ENCODE results near the gene C12orf75. TPM values are rescaled to one million over a fixed set of nuclear protein-coding genes. Genes with fewer than 3 reads are reported as not detected.
"Not testable (repeated sequence)": the region's sequence is repeated elsewhere in the genome, so short reads cannot be mapped to it uniquely, and the experiment has no call there.

The C12orf75 gene
- total RNA-seq, 1 donor from 2014 or later: 169 TPM

- peaks cover 17% of the 10 kb centered on the region for H3K36me3 Mint-ChIP-seq (ENCODE audit: unreplicated experiment)
Observed at GRCh38 chr12:105341010-105341409, 10.5 kb downstream of the C12orf75 start.

DNA sequence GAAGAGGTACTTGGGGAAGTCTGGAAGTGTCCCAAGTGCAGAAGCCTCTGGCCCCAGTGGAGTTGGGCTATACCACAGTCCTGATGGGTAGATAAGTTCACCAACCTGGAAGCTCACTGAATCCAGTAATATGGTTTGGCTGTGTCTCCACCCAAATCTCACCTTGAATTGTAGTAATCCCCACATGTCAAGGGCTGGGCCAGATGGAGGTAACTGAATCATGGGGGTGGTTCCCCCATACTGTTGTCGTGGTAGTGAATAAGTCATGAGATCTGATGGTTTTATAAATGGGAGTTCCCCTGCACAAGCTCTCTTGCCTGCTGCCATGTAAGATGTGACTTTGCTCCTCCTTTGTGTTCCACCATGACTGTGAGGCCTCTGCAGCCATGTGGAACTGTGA is 11.1 kb downstream of the C12orf75 start:
- Mint-ChIP-seq H3K4me1 (ENCODE audit: unreplicated experiment) (peaks cover 79% of the 10 kb centered on the region), H3K36me3 (ENCODE audit: unreplicated experiment) (peaks cover 15% of the 10 kb centered on the region), H3K9me3 (ENCODE audit: unreplicated experiment) (peaks cover 18% of the 10 kb centered on the region), H3K27ac (ENCODE audit: unreplicated experiment) (peak overlapping the region; percentile 90)
- H3K4me3 Mint-ChIP-seq (ENCODE audit: unreplicated experiment); H3K27me3 Mint-ChIP-seq (ENCODE audit: unreplicated experiment); DNase-seq (ENCODE audit: extremely low spot score, unreplicated experiment): not testable (repeated sequence)

More at GRCh38 chr12:105341010-105341409, 10.5 kb downstream of the C12orf75 start:
- H3K4me3 Mint-ChIP-seq (ENCODE audit: unreplicated experiment): no peak overlapping the region
- no peak for TF ChIP-seq CTCF (IDR thresholded peaks at IDR 0.05)
- H3K27ac Mint-ChIP-seq (ENCODE audit: unreplicated experiment): peak overlapping the region; percentile 90
- no peaks in the 10 kb centered on the region for H3K27me3 Mint-ChIP-seq (ENCODE audit: unreplicated experiment)
- H3K9me3 Mint-ChIP-seq (ENCODE audit: unreplicated experiment): peaks cover 18% of the 10 kb centered on the region
- DNase-seq (ENCODE audit: extremely low spot score, unreplicated experiment): no peak
- peaks cover 79% of the 10 kb centered on the region for H3K4me1 Mint-ChIP-seq (ENCODE audit: unreplicated experiment)

DNA sequence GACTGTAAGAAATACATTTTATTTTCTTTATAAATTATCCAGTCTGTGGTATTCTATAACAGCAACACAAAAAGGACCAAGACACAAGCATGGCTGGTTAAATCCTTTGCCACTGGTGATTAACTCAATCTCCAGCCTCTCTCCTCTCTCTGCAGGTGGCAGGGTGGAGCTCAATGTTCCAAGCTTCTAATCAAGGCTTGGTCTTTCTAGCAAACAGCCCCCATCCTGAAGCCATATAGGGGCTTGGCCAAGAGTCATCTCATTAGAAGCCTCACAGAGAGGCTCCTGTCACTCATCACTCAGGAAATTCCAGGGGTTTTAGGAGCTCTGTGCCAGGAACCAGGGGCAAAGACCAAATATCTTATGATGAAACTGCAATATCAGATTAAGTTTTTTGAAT is 12.0 kb downstream of the C12orf75 start:
- Mint-ChIP-seq H3K4me3 (ENCODE audit: unreplicated experiment) (no peak overlapping the region), H3K27me3 (ENCODE audit: unreplicated experiment) (no peaks in the 10 kb centered on the region), H3K4me1 (ENCODE audit: unreplicated experiment) (peaks cover 78% of the 10 kb centered on the region), H3K27ac (ENCODE audit: unreplicated experiment) (peak overlapping the region; percentile 90), H3K9me3 (ENCODE audit: unreplicated experiment) (peaks cover 15% of the 10 kb centered on the region), H3K36me3 (ENCODE audit: unreplicated experiment) (peaks cover 15% of the 10 kb centered on the region)
- DNase-seq (ENCODE audit: extremely low spot score, unreplicated experiment): no peak
- no peak for TF ChIP-seq CTCF (IDR thresholded peaks at IDR 0.05)

DNA sequence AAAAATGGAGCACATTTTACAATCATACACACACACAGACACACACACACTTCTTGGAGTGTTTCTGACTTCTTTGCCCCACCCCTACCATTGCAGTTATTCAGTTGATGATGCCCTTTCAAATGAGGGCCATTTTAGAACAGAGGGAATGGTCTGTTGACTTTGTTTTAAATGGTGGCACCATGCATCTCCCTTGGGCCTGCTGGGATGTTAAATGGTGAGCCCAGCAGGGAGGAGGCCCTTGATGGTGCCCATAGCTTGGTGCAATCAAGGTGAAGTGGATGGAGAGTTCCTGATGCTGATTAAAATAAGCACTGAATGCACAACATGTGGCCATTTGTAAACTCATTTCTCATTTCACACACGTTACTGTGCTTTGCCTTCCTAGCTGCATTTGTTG is 13.3 kb downstream of the C12orf75 start:
- DNase-seq (ENCODE audit: extremely low spot score, unreplicated experiment): no peak
- Mint-ChIP-seq H3K36me3 (ENCODE audit: unreplicated experiment) (peaks cover 15% of the 10 kb centered on the region), H3K9me3 (ENCODE audit: unreplicated experiment) (peaks cover 14% of the 10 kb centered on the region), H3K4me3 (ENCODE audit: unreplicated experiment) (no peak overlapping the region), H3K4me1 (ENCODE audit: unreplicated experiment) (peaks cover 77% of the 10 kb centered on the region), H3K27me3 (ENCODE audit: unreplicated experiment) (no peaks in the 10 kb centered on the region), H3K27ac (ENCODE audit: unreplicated experiment) (peak overlapping the region; percentile 90)
- TF ChIP-seq CTCF (IDR thresholded peaks at IDR 0.05): no peak

DNA sequence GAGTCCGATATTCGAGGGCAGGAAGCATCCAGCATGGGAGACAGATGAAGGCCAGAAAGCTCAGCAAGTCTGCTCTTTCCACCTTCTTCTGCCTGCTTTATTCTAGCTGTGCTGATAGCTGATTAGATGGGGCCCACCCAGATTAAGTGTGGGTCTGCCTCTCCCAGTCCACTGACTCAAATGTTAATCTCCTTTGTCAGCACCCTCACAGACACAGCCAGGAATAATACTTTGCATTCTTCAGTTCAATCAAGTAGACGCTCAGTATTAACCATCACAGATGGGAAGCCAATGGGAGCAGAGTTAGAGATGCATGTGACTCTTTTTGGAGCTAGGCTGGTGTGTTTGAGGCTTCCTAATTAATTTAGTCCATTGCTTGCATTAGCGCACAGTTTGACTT is 17.0 kb downstream of the C12orf75 start:
- no peak for TF ChIP-seq CTCF (IDR thresholded peaks at IDR 0.05)
- peaks cover 3% of the 10 kb centered on the region for H3K9me3 Mint-ChIP-seq (ENCODE audit: unreplicated experiment)
- H3K36me3 Mint-ChIP-seq (ENCODE audit: unreplicated experiment): peaks cover 14% of the 10 kb centered on the region
- H3K27ac Mint-ChIP-seq (ENCODE audit: unreplicated experiment): peak overlapping the region; percentile 46
- peaks cover 73% of the 10 kb centered on the region for H3K4me1 Mint-ChIP-seq (ENCODE audit: unreplicated experiment)
- H3K27me3 Mint-ChIP-seq (ENCODE audit: unreplicated experiment): no peaks in the 10 kb centered on the region
- H3K4me3 Mint-ChIP-seq (ENCODE audit: unreplicated experiment): no peak overlapping the region
- no peak for DNase-seq (ENCODE audit: extremely low spot score, unreplicated experiment)

DNA sequence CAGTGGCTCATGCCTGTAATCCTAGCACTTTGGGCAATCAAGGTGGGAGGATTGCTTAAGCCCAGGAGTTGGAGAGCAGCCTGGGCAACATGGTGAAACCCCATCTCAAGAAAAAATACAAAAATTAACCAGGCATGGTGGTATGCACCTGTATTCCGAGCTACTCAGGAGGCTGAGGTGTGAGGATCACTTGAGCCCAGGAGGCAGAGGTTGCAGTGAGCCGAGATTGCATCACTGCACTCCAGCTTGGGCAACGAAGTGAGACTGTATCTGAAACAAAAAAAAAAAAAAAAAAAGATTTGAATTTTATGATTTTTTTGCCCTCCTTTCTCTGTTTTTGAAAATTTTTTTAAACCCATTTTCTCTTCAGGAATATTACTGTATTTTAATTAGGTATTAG is 17.7 kb downstream of the C12orf75 start:
- H3K4me1 Mint-ChIP-seq (ENCODE audit: unreplicated experiment): peaks cover 73% of the 10 kb centered on the region
- H3K27me3 Mint-ChIP-seq (ENCODE audit: unreplicated experiment): no peaks in the 10 kb centered on the region
- no peak overlapping the region for H3K4me3 Mint-ChIP-seq (ENCODE audit: unreplicated experiment)
- H3K27ac Mint-ChIP-seq (ENCODE audit: unreplicated experiment): peak overlapping the region; percentile 72
- peaks cover 14% of the 10 kb centered on the region for H3K36me3 Mint-ChIP-seq (ENCODE audit: unreplicated experiment)
- DNase-seq (ENCODE audit: extremely low spot score, unreplicated experiment): no peak
- peaks cover 4% of the 10 kb centered on the region for H3K9me3 Mint-ChIP-seq (ENCODE audit: unreplicated experiment)
- no peak for TF ChIP-seq CTCF (IDR thresholded peaks at IDR 0.05)

Data from osteocyte (in vitro differentiated cells).